Activated CD4-positive, alpha-beta T cell treated with anti-CD3 and anti-CD28 coated beads, Interleukin-2, amount 50 U/mL, for 4 hours (primary cell): Measurements from ENCODE around the gene RHOBTB3.
"Not testable (repeated sequence)": the region's sequence is repeated elsewhere in the genome, so short reads cannot be mapped to it uniquely, and the experiment has no call there.

Experiments
- DNase-seq, 2 experiments: peaks; one replicate each; pipeline ENCODE4 v3.0.0-alpha.2; 2020

RHOBTB3 gene, protein sequence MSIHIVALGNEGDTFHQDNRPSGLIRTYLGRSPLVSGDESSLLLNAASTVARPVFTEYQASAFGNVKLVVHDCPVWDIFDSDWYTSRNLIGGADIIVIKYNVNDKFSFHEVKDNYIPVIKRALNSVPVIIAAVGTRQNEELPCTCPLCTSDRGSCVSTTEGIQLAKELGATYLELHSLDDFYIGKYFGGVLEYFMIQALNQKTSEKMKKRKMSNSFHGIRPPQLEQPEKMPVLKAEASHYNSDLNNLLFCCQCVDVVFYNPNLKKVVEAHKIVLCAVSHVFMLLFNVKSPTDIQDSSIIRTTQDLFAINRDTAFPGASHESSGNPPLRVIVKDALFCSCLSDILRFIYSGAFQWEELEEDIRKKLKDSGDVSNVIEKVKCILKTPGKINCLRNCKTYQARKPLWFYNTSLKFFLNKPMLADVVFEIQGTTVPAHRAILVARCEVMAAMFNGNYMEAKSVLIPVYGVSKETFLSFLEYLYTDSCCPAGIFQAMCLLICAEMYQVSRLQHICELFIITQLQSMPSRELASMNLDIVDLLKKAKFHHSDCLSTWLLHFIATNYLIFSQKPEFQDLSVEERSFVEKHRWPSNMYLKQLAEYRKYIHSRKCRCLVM

DNA sequence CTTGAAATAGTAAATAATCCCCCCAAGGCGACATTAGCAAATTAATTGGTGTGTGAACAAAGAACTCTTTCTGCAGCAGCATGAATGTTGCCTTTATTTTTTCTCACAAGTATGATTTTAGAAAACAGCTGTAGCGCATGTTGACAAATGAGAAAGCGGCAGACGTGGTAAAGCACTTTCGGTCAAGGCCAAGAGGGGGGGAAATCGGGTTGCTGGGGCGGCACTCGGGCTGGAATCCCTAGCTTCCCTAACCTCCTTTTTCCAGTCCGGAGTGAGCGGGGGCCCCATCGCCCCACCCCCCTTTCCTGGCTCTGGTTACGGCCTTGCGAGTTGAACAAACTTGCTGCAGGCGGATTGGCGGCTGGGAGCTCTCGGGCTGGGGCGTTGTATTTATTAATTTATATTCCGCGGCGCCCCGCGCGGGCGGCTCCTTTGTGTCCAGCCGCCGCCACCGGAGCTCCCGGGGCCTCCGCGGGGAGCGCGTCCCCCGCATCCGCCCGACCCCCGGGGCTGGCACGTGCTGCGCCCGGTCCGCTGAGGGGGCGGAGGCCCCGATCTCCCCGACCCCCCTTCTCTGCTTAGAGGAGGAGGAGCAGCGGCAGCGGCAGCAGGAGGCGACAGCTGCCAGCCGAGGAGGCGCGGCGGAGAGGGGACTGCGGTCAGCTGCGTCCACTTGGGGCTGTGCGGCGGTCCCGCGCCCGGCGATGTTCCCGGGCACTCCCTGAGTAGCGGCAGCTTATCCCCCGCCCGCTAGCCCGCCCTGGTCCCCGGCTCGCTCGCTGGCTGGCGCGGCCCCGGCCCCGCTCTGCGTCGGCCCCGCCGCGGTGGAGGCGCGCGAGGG, at the start of gene RHOBTB3:
Gene RHOBTB3 (plus strand): TSS at position 607 of the 841 bp plus-strand sequence. CDS start 347 bp downstream, outside the sequence.
- peak in 1 of 2 experiments; percentile 8 for DNase-seq

DNA sequence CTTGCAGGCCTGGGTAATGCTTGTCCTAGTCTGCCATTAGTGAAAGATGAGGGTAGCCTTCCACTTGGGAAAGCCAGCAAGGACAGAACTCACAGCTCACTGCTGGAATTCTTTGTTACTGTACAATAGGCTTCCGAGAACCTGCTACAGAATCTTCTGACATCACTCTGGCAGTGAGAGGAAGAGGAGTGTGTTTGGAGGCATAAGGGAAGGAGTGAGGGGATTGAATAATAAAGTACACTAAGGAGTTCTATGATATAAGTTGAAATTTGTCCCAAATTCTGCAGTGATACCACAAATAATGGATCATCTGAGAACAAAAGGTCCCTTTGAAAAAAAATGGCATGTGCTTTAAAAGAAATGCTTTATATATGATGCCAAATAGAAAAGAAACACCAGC, 48.2 kb upstream of the RHOBTB3 start, which contains the start of gene SPATA9:
Gene SPATA9 (minus strand): TSS at position 101 of the 400 bp plus-strand sequence. CDS start 137 bp downstream, outside the sequence.
- no peak for DNase-seq

DNA sequence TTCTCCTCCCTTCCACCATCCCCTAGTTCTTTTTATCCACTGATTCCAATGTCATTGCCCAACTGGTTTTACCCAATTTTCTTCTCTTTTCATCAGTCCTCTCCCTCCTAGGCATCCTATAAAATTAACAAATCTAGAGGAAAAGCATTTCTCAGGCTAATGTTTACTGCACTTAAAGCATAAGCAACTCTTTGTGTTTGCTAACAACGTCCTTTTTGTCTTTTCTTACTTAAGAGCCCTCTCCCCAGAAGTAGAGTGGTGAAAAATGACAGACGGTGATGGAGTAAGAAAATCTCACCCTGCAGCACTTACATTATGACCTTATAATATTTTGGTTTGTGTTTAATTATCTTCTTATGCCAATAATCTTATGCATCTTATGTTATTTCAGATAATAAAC, 46.8 kb upstream of the RHOBTB3 start:
- no peak for DNase-seq

DNA sequence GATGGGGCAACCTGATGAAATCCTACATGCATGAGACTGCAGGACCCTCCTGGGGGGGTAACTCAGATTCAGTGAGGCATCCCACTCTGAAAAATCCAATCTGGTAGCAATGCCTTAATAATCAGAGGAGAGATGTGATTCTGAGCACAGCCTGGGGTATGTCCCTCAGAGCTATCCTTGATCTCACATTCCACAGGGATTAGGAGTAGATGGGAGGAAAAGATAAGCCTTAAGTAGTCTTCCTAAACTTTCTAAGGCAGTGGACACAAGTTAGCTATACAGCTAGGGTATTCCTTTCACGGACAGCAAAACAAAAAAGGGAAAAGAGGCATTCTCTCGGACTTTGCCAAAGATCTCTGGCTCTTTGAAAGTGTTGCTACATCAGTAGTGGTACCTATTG, 44.5 kb upstream of the RHOBTB3 start:
- DNase-seq = no peak

DNA sequence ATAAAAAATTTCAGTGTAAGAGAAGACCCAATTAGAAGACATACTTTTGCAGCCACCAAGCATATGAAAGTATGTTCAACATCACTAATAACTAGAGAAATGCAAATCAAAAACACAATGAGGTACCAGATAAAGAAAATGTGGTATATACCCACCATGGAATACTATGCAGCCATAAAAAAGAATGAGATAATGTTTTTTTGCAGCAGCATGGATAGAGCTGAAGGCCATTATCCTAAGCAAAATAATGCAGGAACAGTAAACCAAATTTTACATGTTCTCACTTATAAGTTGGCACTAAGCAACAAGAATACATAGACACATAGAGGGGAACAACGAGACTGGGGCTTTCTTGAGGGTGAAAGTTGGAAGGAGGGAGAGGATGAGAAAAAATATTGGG, 41.5 kb upstream of the RHOBTB3 start:
- DNase-seq = no peak

DNA sequence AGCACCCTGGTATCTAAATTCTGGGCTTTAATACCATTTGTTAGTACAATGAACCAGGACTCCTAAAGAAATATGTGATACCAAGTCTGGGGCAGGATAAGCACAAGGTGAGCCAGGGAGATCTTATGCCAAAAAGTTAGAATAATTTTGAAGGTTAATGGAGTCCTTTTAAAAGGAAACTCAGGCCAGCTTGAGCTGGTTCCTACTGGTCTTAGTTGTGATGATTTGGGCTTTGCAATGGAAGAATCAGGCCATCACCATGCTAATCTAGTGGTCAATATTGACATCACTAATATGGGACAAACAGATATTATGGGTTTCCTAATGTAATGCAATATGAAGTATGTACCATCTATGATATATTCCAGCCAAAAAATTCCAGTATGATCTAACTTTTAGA, 40.8 kb upstream of the RHOBTB3 start:
- DNase-seq = no peak

DNA sequence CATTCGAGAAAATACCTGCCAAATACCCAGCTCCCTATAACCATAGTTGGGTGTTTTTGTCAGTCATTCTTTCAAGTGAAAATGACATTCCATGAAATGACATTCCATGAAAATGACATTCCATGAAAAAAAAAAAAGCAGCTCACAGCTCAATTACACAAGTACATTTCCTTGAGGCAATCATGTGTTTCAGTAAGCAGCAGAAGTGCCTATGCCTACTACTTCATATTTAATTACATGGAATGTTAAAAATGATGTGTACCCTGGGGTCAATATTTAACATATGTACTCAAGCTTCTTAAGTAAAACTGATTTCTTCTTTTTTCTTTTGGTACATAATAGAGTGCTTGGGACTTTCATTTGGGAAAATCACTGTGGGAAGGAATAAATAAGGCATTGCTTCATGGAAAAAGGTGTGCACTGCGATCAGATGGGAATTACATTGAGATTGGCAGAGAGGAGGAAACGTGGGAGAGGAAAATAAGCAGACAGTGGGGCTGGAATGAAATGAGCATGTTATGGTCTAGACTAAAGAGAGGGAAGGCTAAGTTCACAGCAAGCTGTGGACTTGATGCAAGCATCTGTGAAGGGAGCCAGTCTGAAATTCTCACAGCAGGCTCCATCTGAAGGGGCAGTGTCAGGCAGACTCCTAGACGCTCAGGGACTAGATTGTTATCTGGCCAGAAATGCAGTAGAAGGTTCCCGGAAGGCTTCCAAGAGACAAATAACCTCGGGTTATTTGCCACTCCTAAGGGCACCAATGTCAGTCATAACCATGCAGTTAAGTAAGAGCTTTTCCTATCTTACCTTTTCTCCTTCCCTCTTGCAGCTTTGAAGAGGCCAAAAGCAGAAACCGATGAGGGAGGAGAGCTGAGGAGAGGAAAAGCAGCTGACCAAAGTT, 33.1 kb upstream of the RHOBTB3 start:
- no peak for DNase-seq

DNA sequence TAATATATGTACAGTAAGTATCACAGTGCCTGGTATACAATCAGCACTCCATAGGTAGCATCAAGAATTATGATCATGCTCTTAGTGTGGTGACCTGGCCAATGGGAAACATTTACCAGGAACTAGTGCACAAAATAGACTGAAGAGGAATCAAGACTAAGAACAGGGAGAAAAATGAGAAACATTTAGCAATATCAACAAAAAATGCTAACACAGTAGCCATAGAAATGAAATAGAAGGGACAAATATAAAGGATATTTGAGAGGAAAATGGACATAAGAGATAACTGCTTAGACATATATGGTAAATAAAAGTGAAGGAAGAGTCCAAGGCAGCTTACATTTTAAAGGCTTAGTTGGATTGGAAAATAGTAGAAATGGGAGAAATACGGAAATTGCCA, 31.8 kb upstream of the RHOBTB3 start:
- no peak for DNase-seq

DNA sequence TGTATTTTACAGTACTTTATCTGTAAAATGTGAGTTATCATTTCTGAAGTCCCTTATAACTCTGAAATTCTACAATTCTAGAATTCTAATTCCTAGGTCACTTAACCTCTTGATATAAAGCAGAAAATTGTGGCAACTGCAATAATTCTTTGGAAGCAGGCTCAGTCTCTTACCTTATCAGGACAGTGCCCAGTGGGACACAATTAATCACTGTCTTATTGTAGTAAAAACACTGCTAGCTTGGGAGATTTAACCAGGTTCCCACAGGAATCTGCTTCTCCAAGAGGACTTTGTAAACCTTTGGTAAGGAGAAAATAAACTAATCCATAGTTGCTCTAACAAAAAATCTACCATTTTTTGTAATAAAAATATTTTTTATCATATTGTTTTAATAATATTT, 30.1 kb upstream of the RHOBTB3 start:
- DNase-seq = no peak

DNA sequence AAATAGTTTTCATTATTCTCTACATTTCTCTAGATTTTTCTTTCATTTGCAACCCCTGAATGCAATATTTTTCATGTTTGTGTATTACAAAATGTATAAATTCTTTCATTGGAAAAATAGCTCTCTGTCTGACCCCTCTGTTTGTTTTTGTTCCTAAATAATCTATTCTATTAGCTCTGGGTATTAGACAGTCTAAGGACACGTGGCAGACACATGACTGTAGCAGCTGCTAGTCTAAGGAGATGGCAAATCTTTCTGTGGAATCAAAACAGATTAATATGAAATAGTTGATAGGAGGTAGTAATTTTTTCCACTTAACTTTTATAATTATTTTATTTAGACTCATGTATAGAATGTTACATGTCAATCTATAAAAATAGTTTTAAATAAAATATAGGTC, 27.0 kb upstream of the RHOBTB3 start:
- DNase-seq = no peak

DNA sequence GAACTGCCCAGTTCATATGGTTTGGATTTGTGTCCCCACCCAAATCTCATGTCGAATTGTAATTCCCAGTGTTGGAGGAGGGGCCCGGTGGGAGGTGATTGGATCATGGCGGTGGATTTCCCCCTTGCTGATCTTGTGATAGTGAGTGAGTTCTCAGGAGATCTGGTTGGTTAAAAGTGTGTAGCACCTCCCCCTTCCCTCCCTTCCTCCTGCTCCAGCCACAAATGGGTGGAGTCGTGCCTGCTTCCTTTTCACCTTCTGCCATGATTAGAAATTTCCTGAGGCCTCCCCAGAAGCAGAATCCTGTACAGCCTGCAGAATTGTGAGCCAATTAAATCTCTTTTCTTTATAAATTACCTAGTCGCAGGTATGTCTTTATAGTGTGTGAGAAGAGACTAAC, 24.9 kb upstream of the RHOBTB3 start:
- DNase-seq = not testable (repeated sequence)

DNA sequence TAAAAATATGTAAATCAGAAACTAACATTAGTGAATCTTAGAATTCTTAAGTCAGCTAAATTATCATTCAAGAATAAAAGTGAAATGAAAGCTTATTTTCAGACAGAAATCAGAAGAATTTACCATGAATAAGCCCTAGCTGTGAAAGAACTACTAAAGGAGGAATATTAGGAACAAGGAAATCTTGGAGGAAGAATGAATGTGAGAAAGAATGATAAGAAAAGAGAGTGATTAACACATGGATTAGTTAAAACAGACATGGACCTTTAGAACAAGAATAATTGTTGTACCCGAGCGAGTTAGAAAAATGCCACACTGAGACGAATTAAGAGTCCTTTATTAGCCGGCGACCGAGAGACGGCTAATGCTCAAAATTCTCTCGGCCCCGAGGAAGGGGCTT, 24.1 kb upstream of the RHOBTB3 start:
- DNase-seq = no peak

DNA sequence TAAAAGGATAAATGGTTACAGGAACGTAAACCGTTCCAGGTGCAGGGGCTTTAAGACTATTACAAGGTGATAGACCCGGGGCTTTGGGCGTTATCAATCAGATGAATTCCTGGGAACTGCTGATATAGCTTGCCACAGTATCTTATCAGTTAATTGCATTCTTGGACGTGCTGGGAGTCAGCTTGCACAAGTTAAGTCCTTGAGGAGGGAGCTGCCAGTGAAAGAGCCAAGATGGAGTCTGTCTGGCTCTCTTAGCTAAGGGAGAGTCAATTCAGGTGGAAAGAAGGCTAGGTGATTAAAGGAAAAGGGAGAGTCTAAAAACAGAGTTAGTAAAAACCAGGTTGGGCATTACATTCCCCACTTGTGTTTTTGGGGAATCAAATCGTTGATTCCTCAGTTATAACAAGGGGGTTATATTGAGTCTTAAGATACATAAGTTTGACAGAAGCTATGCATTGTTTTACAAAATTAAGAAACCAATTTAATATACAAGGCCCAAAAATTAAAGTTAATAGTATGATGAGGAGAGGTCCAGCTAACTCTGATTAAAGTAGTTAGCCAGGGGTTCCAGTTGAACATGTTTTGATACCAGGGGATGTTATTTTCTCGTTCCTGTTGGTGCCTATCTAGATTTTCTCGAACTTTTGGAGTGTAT, 23.5 kb upstream of the RHOBTB3 start:
- not testable (repeated sequence) for DNase-seq

DNA sequence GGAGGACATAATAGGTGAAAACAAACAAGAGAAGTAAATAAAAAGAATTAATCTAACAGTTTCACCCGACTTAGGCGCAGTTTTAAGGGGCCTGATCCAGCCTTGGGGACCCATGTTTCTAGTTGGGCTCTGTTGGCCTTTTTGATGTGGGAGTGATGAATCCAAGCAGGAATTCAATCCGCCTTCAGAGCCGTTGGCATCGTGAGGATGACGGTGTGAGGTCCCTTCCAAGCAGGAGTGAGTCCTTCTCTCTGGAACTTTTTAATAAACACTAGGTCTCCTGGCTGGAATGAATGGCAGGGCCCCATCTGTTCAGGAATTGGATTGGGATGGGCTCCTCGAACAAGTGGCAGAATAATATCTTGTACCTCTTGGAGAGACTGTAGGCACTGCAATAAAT, 22.3 kb upstream of the RHOBTB3 start:
- no peak for DNase-seq

DNA sequence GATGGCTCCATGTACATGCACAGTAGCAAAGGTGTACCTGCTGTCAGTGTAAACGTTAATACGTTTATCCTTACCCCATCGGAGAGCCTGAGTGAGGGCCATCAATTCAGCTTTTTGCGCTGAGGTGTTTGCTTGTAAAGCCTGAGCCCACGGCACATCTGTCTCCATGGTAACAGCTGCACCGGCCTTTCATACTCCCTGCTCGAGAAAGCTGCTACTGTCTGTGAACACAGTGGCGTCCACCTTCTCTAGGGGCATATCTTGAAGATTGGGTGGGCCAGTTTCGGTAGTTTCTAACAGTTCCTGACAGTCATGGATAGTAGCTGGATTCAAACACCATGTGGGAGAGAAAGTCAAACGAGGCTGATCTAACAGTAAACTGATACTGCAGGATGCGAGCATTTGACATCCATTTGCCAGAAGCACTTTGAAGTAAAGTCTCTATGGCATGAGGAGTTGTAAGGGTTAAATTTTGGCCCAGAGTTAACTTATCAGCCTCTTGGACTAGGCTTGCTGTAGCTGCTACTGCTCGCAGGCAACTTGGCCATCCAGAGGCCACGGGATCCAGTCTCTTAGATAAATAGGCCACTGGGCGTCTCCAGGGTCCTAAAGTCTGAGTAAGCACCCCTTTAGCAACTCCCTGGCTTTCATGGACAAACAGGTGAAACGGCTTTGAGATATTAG, 21.0 kb upstream of the RHOBTB3 start:
- DNase-seq = no peak

DNA sequence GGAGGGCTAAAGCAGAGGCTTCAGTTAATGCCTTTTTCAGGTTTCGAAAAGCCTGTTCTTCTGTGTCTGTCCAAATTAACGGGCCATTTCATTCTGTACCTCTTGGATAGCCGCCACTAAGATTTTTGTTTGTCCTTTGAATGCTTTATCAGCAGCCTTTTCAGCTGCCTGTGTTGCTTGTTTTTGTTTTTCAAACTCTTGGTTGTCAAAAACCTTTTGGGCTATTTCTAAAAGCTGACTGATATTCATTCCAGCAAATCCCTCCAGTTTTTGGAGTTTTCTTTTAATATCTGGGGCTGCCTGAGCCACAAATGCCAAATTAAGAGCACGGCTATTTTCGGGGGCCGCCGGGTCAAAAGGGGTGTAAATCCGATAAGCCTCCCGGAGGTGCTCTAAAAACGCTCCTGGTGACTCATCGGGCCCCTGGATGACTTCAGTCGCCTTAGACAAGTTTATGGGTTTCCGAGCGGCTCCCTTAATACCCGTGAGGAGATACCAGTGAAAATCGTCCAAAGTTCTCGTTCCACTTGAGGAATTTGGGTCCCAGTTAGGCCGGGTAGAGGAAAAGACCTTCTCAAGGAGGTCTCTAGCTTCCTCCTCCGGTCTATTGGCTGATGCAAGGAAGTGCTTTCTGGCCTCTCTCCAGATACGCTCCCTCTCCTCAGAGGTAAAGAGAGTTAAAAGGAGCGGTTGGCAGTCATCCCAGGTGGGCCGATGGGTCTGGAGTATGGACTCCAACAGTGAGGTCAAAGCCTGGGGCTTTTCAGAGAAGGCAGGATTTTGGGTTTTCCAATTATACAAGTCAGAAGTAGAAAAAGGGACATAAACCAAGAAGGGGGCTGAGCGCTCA, 20.3 kb upstream of the RHOBTB3 start:
- DNase-seq = not testable (repeated sequence)

DNA sequence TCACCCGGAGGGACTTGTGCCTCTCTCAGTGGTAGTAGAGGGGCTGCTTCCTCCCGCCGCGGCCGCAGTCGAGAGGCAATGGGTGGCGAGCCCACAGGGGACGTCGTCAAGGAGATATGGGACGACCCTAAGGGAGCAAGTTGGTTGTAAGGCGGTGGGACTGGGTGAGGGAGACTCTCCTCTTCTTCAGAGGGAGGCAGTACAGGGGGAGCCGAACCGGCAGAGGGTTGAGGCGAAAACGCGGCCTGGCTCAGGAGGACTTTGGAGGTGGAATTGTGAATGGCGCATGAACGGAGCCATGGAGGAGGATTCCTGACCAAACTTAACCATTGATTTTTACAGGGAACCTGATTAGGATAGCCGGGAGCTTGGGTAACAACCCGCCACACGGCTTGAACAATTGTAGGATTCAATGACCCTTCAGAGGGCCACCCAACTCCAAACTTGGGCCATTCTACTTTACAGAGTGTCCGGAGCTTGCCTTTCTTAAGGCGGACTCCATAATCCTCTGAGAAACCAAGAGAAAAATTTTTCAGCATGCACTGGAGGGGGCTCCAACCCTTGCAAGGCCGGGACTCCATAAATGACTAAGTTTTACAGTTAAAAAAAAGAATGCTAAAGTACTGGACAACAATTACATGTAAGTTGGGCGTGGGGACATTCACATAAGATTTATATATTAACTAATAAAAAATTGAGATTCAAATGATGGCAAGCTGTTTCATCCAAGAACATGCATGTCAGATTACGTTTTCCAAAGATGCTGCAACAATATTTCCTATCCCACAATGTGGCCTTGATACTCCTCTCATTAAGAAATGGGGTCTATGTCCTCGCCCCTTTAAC, 19.4 kb upstream of the RHOBTB3 start:
- DNase-seq = no peak

DNA sequence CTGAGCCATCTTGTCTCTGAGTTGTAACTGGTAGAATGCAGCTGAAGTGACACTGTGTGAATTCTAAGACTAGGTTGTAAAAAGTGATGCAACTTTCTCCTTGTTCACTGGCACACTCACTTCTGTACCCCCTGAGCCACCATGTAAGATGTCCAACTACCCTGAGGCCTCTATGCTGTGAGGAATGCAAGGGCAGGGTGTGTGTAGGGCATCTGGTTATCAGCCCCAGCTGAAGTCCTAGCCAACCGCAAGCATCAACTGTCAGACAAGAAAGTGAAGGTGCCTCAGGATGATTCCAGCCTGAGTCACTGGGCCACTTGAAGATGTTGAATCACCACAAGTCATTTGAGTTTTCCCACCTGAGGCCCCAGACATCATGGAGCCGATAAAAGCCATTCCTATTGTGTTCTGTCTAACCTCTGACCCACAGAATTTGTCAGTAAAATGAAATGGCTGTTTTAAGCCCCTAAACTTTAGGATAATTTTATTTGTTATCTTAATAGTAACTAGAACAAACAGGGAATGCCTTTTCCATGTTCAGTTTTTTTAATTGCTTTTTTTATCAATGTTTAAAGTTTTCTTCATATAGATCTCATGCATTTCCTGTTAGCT, 18.7 kb upstream of the RHOBTB3 start:
- DNase-seq = no peak

DNA sequence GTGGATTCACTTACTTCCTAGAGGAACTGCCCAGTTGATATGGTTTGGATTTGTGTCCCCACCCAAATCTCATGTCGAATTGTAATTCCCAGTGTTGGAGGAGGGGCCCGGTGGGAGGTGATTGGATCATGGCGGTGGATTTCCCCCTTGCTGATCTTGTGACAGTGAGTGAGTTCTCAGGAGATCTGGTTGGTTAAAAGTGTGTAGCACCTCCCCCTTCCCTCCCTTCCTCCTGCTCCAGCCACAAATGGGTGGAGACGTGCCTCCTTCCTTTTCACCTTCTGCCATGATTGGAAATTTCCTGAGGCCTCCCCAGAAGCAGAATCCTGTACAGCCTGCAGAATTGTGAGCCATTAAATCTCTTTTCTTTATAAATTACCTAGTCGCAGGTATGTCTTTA, 17.9 kb upstream of the RHOBTB3 start:
- DNase-seq = not testable (repeated sequence)
